ENCODE results near the gene ALKBH6. TPM values are rescaled to one million over a fixed set of nuclear protein-coding genes. Genes with fewer than 3 reads are reported as not detected.
A peak's percentile ranks its signal among the peaks of the same experiment; 100 is the strongest.

ALKBH6 gene
- total RNA-seq, 1 donor from 2014 or later = 39.7 TPM

- H3K4me3 ChIP-seq (ENCODE audit: low read depth, low read length) = peak overlapping the region; percentile 69
- no peak for DNase-seq (ENCODE audit: low read depth)
- TF ChIP-seq CTCF (conservative IDR thresholded peaks at IDR 0.05; ENCODE audit: low read depth, low read length) = no peak
Observed at GRCh38 chr19:36013280-36014011, 567 bp downstream of the ALKBH6 start.

DNA sequence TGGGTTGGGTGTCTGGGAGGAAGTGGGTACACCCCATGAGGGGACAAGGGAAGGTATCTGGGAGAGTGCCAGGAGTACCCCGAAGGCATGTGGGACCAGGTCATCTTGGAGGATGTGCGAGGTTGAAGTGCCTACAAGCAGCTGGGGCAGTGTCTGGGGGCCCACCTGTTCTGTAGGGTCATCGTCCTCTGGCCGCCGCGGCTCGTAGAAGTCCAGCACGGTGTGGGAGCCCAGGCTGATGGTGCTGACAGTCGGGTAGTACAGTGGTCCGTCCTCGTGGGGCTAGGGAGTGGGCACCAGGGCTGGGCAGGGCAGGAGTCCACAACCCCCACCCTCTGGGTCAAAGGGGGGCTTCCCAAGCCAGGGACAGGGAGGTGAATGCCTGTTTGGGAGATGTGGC is 3.6 kb downstream of the ALKBH6 start:
- no peak overlapping the region for H3K4me3 ChIP-seq (ENCODE audit: low read depth, low read length)
- TF ChIP-seq CTCF (conservative IDR thresholded peaks at IDR 0.05; ENCODE audit: low read depth, low read length) = no peak
- DNase-seq (ENCODE audit: low read depth) = no peak

- TF ChIP-seq CTCF (conservative IDR thresholded peaks at IDR 0.05; ENCODE audit: low read depth, low read length) = no peak
- no peak for DNase-seq (ENCODE audit: low read depth)
- peak overlapping the region; percentile 53 for H3K4me3 ChIP-seq (ENCODE audit: low read depth, low read length)
Observed at GRCh38 chr19:36009633-36010379, 4.2 kb downstream of the ALKBH6 start.

- DNase-seq (ENCODE audit: low read depth) = no peak
- H3K4me3 ChIP-seq (ENCODE audit: low read depth, low read length) = peak overlapping the region; percentile 53
- no peak for TF ChIP-seq CTCF (conservative IDR thresholded peaks at IDR 0.05; ENCODE audit: low read depth, low read length)
Observed at GRCh38 chr19:36009220-36009619, 4.8 kb downstream of the ALKBH6 start.

DNA sequence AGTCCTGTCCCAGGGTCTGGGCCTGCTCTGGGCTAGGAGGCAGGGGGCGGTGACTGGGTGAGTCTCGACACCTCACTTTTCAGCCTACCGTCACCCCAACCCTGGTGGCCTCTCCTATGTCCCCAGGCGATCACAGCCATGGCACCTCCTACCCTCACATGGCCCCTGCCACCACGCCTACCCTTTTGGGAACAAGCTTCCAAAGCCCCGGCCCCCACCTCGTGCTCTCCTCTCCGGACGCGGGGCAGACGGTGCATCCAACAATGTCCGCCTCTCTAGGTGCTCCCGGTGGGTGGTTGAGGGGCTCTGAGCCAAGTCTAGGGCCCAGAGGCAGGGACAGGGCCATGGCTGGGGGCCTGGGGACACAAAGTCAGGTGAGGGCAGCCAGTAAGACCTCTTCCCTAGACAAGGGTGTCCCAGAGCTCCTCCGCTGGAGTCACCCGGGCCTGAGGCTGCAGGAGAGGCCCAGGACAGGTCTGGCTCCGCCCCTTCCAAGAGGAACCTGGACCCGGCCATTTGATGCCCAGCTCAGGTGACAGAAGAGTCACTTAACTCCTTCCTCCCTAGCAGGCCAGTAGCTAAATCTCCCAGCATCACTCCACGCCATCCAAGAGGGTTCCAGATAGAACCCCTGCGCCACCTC is 5.6 kb downstream of the ALKBH6 start, which contains the start of gene SYNE4:
SYNE4 (minus strand) TSS at position 478 of the 643 bp plus-strand sequence; CDS start at position 346, 132 bp downstream.
- no peak for TF ChIP-seq CTCF (conservative IDR thresholded peaks at IDR 0.05; ENCODE audit: low read depth, low read length)
- DNase-seq (ENCODE audit: low read depth) = no peak

GRCh38 chr19:36006955-36007354 is 7.1 kb downstream of the ALKBH6 start:
- no peak overlapping the region for H3K4me3 ChIP-seq (ENCODE audit: low read depth, low read length)
- no peak for TF ChIP-seq CTCF (conservative IDR thresholded peaks at IDR 0.05; ENCODE audit: low read depth, low read length)
- DNase-seq (ENCODE audit: low read depth) = no peak

More for the DNA sequence above, 5.6 kb downstream of the ALKBH6 start, which contains the start of gene SYNE4:
- peak within 1 kb of the TSS; percentile 53 for H3K4me3 ChIP-seq (ENCODE audit: low read depth, low read length)
